ENCODE results near the gene SPINK6.

Gene SPINK6

DNA sequence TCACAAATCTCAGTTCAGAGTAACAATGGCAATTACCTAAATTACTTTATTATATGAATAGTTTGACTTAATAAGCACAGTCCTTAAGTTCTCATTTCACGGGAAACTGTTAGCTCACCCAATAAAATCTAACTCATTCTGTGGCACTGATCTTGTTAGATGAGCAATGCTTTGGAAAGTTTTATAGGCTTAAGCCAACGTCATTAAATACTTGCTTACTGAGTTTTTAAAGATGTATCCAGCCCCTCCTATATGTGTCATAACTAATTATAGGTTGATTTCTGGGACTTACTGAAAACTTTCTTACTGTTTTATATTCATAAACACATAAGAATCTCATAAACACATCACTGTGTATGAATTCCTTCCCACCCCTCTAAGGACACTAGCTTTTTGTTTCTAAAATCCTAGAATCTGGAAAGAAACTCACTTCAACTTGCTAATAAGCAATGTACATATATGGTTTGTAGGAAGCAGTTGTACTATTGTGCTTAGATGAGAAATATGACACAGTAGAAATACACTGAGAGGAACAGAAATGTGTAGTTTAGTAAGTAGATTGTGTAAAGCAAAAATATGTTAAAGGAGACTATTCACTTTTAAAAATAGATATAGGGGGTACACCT lies 21.4 kb downstream of the SPINK6 start:
- DNase-seq = no peak

GRCh38 chr5:148228392-148228984 lies 25.6 kb downstream of the SPINK6 start:
- no peak for DNase-seq

GRCh38 chr5:148229840-148230239 lies 27.0 kb downstream of the SPINK6 start:
- DNase-seq = no peak

DNA sequence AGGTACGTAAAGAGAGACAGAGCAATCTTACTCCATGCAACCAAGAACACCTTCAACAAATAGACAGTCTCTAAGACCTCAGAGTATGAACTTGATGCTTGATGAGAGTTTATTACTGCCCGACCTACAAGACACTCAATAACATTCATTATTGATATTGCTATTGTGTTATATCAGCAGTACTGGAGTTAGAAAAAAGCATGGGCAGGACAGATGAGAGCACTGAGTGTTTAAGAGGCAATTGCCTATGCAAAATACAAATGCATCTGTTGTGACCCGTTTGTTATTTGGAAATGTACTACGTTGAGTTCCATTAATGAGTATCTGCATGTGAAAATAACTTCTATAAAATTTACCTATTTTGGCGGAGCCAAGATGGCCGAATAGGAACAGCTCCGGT lies 27.4 kb downstream of the SPINK6 start:
- no peak for DNase-seq

GRCh38 chr5:148237785-148238417 lies 35.1 kb downstream of the SPINK6 start:
- DNase-seq = no peak

GRCh38 chr5:148238418-148238794 lies 35.6 kb downstream of the SPINK6 start, which contains the start of gene MARCOL:
Gene MARCOL (plus strand): TSS chr5:148238525. CDS start chr5:148238598, 73 bp downstream.
- no peak for DNase-seq

DNA sequence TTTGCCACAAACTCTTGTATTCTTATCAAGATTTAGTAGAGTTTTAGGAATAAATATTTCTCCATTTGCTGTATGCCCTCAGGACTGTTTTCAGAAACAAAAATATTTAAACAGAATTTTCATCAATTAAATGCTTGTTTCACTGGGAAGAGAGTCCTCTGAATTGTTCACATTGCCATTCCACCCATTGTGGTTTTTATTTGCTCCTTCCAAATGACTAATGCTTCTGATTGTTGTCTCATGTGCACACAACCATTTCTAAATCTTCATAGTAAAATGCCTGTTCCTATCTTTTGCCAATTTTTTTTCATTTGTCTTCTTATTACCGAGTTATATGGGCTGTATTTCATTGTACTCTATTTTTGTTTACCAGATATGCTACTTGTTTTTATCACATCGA lies 46.1 kb downstream of the SPINK6 start:
- no peak for DNase-seq

- DNase-seq = no peak
These were observed 52.6 kb downstream of the SPINK6 start for GRCh38 chr5:148255456-148255855.

- no peak for DNase-seq
These were observed 56.4 kb downstream of the SPINK6 start for GRCh38 chr5:148259288-148259687.

DNA sequence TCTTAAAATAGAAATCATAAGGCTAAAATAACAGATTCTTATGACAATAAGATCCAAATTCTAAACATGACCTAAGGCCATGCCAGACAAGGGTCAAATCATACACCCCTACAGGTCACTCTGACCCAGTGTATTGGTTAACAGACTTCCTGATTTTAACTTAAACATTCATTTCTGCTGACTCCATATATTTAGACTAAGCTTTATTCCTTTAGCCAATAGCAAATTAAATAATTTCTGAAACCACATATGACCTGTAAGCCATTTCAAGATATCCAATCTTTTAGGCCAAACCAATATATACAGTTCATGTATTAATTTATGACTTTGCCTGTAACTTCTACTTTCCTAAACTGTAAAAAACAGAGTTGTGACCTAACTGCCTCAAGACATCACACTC lies 58.4 kb downstream of the SPINK6 start:
- no peak for DNase-seq
